Stimulated activated CD4-positive, alpha-beta T cell treated with anti-CD3 and anti-CD28 coated beads, TNF-alpha, amount 100 ng/mL, for 24 hours (primary cell): Measurements from ENCODE around the gene NBEAL2.
"Not testable (repeated sequence)": the region's sequence is repeated elsewhere in the genome, so short reads cannot be mapped to it uniquely, and the experiment has no call there.

Source experiments
- DNase-seq, 3 experiments: peaks; one replicate each; pipeline ENCODE4 v3.0.0-alpha.2; 2020; ENCODE audit warnings: low read depth in 3 of 3

Gene NBEAL2

DNA sequence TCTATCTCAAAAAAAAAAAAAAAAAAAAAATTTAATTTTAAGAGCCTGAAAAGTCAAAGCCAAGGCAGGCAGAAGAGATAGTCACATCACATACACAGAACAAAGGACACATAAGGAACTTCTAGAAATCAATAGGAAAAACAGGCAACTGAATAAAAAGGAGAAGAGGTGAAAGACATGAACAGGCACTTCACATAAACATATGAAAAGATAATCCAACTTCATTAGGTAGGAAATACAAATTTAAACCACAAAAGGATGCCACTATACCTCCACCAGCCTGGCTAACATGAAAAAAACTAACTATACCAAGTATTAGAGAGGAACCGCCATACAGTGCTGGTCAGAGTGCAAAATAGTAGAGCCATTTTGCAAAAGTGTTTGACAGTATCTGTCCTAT is 17.0 kb upstream of the NBEAL2 start:
- DNase-seq, result no peak

DNA sequence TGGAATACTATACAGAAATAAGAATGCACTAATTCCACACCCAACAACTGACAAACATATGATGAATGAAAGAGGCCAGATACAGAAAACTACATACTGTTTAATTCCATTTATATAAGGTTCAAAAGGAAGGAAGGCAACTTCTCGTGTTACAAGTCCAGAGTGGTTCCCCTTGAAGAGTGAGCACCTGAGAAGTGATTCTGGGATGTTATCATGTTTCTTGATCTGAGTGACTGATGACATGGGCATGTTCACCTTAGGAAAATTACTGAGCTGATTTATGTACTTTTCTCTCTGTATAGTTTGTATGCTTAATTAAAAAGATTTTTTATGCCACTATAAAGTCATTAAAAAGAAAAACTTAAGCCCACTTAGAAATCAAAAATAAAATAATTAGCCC is 16.5 kb upstream of the NBEAL2 start:
- DNase-seq, result no peak

DNA sequence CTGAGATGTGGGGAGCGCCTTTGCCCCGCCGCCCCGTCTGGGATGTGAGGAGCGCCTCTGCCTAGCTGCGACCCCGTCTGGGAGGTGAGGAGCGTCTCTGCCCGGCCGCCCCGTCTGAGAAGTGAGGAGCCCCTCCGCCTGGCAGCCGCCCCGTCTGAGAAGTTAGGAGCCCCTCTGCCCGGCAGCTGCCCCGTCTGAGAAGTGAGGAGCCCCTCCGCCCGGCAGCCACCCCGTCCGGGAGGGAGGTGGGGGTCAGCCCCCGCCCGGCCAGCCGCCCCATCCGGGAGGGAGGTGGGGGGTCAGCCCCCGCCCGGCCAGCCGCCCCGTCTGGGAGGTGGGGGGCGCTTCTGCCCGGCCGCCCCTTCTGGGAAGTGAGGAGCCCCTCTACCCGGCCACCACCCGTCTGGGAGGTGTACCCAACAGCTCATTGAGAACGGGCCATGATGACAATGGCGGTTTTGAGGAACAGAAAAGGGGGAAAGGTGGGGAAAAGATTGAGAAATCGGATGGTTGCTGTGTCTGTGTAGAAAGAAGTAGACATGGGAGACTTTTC is 15.4 kb upstream of the NBEAL2 start:
- DNase-seq, result not testable (repeated sequence)

DNA sequence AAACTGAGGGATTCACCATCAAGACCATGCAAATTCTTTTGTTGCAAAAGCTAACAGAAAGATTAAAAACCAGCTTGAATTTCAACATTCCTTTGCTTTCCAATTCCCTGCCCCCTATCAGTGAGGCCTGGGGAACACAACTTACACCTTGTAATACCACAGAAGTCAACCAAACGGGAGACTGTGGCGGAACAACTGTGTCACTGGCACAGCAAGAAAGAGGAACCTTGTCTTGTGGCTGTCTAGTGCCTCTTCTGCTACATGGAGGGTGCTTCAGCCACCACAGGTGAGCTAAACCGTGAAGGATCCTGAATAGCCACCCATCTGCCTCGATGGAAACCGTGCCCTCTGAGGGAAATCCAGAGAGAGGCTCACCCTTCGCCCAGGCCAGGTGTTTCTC is 14.3 kb upstream of the NBEAL2 start:
- DNase-seq, result no peak

DNA sequence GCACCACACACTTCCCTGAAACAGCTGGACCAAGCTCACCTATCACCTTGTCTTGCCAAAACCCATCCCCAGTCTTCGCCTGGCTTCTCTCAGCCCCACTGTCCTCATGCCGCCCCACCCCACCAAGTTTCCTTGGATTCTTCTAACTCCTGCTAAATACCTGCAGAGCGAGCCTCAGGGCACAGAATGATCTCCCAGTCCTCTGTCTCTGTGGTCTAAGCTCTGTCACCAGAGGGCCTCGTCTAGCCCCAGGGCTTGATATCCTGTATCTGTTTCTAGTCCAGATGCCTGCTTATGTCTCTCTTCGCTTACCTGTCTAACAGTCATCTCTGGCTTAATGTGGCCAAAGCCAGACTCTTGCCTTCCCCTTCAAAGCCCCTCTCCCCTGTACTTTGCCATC is 12.7 kb upstream of the NBEAL2 start:
- no peak for DNase-seq

DNA sequence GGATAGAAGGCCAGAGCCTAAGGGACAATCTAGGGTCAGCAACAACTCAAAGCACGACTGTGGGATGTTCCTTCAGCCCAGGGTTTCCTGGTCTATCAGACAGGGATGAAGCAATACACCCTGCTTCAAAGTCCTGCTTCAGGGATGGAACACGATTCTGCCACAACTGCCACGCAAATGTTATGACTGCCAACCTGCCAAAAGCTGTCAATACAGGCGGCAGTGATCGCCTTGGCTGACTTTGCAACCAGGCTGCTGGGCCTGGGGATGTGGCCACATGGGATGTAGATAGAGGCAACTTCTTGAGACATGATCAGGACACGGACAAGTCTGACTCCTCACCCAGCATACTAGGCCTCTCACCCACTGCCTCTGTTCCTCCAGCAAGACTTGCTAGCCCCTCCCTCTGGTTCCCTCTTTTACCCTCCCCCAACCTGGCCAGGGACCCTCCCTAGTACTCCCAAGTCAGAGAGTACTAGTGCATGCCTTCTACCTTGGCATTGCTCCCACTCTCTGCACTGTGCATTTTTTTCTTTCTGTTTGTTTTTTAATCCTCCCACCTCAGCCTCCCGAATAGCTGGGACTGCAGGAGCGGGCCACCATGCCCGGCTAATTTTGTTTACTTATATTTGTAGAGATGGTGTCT is 10.6 kb upstream of the NBEAL2 start:
- DNase-seq, result no peak

DNA sequence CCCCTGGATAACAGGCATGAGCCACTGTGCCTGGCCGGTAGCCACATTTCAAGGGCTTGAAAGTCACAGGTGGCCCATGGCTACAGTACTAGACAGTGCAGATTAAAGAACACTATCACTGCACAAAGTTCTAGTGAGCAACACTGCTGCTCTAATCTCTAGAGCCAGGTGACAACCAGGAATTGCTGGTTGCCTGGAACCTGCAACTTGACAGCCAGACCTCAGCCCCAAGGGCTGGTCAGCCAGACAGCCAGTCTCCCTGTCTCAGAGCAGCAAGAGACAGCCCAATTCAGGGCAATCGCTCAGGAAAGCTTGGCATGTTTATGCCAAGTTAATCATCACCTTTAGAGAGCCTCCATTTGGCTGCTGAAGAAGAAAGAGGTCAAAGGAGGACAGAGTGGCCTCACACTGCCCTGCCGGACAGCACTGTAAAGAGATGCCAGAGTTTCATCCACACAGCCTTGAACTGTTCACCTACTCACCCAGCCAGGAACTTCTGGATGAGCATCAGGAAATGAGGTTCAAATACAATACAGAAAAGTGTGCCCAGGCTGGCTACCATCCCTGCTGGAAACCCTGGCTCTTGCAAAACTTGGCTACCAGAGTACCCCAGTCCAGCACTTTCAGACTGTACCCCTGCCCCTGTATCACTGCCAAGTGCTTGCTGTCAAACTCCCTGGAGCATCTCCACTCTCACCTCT is 8.9 kb upstream of the NBEAL2 start:
- DNase-seq, result no peak

DNA sequence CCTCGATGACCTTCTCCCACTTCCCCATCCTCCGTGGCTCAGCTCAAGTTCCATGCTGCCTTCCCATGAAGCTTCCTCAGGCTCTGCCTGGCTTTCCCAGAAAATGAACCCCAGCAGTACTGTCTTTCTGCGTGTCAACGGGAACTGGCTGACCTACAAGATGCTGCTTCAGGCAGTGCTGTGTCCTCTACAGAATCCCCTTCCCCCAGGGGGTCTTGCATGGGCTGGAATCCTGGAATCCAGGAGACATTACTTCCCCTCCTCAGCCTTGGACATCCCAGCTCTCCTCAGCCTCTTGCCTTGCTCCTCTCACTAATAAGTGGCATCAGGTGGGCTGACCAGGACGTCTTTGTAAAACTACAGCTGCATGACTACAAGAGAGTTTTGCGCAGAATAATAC is 8.3 kb upstream of the NBEAL2 start:
- no peak for DNase-seq

DNA sequence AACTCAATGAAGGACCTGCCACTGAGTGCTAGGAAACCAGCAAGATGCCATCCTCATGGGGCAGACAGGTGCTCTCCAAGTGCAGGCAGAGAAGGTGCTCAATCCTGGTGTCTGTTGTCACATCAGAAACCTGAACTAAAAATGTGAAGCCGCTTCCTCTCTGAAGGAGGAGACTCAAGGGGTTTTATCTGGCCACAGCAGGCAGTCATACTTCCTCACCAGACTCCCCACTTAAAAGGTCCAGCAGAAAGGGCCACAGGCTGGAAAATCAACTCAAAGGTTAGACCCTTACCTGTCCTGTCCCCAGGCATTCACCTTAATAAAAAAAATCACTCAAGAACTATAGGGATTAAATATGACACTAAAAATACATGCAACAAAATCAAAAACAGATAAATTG is 7.7 kb upstream of the NBEAL2 start:
- DNase-seq, result no peak

DNA sequence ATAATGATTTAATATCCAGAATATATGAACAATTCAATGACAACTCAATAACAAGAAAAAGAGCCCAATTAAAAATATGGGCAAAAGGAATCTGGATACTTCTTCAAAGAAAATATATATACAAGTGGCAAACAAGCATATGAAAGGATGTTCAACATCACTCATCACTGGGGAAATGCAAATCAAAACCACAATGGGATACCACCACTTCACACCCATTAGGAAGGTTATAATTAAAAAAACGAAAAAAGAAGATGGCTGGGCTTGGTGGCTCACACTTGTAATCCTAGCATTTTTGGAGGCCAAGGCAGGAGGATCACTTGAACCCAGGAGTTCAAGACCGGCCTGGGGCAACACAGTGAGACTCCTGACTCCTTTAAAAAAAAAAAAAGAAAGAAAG is 7.1 kb upstream of the NBEAL2 start:
- no peak for DNase-seq

DNA sequence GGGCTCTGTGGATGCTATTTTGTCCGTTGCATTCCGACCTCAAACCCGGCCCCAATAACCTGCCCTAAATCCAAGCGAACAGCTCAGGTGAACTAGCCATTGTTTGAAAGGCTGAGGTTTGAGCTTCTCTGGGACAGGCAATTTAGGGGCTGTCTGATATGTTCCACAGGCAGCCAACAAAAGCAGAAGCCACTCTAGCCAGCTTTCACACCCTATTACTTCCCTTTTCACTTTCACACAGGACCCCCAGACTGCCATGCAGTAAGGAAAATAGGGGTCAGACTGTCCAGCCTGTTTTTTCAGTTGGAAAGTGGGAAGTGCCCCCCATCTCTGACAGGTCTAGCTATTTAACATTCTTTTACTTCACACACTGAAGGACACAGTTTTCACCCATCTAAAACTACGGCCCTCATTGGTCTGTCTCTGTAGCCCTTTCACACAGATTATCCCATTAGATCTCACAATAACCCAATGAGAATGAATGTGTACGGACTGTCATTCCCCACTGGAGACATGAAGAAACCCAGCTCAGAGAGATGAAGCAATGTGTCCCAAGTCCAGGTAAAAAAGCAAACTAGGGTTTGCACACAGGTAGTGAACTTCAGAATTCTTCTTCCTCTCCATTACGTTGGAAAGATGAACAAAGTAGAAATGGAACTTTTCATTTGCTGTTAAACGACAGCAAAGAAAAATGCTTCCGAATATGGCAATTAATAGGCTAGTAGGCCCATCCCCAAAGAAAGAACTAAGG is 4.9 kb upstream of the NBEAL2 start:
- DNase-seq, result no peak

DNA sequence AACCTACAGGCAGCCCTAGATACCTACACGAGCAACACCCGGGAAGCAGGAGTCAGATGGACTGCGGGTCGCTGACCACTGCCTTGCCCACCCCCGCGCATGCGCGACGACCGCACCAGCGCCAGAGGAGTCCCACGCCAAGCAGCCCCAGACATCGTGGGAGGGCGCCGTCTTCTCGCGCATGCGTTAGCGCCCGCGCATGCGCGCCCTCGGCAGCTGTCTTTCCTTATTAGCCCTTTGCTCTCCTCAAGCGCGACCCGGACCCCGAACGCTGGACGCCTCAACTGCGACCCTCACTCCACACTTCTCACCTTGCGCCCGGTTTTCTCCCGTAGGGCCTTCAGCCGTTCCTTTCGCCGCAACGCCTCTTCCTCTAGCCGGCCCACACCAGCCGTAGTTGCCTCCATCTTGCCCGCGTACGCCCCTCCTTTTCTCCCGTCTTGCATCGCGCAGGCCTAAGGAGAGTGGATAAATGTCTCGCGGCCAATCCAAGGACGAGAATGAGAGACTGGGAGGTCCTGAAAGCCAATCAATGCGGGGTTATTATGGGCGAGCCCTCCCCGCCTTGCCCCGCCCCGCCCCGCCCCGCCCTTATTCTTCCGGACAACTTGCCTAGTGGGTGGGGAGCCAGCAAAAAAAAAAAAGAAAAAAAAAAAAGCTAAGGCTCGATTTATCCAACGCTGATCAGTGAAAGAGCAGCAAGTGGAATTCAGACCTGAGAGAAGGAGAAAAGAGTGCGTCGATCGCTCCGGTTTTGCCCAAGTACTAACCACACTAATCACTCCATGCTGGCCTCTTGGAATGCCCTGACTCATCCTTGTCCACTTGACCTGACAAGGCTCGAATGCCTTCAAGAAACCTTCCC is 2.9 kb upstream of the NBEAL2 start, which contains the start of gene CCDC12:
CCDC12 (minus strand) TSS at position 420 of the 865 bp plus-strand sequence; CDS start at position 407, 13 bp downstream.
- peak; percentile 87 to 92 (median 88) for DNase-seq

DNA sequence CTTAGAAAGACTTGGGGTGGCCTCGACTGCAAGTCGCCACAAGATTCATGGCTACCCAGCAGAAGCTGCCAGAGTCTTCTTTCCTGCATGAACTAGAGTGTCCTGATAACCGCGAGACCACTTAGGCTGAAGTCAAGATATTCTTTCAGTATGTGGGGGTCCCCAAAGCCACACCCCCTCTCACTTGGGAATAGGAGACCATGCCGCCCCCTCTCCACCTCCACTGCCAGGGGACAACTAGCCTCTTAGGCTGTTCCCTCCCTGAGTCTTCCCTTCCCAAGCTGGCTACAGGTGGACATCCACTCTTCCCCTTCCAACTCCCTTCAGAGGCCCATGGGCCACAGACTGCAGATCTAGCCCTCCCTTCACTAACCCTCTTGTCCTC is 1.7 kb upstream of the NBEAL2 start:
- no peak for DNase-seq

DNA sequence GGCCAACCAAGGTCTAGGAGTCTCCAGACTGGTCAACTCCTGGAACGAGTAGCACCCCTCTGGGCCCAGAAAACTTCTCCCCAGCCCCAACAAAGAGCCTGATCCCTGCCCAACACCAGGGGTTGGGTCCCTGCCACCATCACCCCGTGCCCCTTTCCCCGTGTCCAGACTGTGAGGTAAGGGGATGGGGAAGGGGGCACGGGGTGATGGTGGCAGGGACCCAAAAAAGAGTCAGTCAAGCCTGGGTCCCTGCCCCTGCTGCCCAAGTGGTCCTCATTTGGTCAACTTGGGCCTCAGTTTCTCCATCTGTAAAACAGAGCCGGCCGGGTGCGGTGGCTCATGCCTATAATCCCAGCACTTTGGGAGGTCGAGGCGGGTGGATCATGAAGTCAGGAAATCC is 1.1 kb upstream of the NBEAL2 start:
- DNase-seq, result no peak

DNA sequence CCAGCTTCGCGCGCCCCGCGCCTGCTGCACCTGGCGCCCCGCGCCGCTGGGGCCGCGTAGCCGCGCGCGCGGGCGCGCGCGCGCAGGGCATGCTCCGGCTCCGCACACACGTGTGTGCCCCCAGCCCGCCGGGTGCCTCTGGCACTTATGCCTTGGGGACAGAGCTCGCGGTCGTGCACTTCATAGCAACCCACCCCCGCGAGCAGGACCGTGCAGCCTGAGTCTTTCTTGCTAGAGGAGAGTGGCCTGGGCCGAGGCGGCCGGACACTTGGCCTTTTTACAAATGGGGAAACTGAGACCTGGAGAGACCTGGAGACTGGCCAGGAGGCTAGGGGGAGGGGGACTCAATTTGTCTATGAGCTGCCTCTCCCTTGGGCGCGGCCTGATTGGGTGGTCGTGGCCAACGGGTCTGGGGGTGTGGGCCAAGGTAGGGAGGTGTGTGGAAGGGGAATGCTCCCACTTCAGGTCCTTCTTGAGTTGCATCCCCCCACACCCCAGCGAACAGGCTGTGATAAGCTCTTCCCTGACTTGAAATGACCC is 562 bp downstream of the NBEAL2 start:
- no peak for DNase-seq

DNA sequence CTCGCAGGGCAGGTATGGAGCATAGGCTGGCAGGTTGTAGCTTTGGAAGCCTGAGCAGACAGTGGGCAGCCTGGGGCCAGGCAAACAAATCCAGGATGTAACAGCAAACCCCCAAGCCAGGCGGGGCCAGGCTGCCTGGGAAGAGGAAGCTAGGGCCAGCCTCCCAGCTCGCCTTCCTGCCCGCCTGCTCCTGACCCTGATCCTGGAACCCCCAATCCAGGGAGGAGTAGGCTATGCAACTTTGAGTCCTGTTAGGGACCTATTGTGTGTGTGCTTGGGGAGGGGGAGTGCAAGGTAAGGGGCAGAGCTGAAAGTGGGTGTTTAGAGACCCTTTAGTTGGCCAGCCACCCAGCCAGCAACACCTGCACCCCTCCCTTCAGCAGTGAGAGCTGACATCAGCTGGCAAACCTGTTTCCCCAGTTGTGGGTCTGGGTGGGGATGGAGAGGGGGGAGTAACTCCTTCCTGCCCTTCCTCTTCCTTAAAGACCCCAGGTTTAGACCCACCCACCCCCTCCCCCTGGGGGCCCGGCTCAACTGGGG is 2.5 kb downstream of the NBEAL2 start:
- DNase-seq, result no peak

DNA sequence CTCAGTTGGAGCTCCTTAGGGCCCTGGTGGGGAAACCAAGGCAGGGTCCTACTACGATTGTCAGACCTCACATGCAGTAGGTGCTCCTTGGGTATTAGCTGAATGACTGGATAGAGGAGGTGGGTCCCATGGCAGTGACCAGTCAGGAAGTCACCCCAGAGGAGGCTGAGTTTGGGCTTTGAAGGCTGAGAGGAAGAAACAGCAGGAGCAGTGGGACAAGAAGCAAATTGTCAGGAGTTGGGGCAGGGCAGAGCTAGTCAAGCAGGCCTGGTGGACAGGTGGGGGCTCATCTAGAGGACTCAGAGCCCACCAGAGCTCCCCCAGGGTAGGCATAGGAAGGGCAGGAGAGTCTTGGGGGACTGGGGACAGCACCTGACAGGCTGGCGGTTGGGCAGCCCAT is 3.1 kb downstream of the NBEAL2 start:
- no peak for DNase-seq

DNA sequence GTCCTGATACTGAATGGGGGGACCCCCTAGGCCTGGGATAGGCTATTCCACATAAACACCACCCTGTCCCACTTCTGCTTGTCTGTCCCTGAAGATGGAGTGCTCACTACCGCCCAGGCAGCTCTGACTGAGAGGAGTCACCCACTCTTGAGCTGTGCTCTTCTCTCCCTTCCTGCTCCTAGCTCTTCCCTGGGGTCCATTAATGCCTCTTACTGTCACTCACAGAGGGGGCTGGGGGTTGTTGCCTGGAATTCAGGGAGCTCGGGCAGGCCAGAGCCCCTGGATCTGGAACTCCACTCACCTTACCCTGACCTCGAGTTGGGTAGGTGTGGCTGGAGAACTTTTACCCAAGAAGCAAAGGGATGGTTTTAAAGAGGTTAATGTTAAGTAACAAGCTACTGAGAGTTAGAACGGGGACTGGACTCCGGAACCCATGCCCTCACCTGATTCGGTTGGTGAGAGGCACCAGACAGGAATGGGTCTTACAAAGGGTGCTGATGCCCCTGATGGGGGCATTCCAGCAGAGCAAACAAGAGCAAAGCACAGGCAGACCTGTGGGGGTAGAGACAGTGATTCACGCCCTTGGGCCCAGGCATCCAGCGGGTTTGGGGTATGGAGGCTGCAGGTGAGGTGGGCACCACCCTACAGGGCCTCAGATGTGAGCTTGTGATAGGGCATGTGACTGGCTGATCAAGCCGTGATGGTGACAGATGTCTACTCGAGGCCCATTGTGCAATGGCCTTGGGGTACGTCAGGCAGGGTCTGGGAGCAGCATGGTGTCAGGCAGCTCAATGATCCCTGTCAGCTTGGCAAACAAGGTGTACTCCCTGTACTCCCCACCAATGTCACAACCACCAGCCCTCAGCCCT is 5.4 kb downstream of the NBEAL2 start:
- no peak for DNase-seq

DNA sequence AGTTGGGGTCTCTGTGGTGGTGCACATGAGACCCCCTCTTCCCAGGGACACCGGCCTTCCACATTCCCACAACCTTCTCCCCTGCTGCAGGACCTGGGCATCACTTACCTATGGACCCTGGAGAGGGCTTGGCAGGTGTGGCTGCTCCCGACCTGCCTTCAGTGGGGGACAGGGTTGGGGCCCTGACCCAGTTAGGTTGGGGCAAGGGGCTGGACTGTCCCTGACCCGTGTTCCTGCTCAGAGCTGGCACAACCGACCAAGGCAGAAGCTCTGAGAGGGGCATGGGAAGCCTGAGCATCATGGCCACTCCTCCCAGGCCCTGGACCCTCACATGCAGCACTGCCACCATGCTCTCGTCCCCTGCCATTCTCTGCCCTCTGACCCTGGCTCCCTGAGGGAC is 6.1 kb downstream of the NBEAL2 start:
- DNase-seq, result no peak

DNA sequence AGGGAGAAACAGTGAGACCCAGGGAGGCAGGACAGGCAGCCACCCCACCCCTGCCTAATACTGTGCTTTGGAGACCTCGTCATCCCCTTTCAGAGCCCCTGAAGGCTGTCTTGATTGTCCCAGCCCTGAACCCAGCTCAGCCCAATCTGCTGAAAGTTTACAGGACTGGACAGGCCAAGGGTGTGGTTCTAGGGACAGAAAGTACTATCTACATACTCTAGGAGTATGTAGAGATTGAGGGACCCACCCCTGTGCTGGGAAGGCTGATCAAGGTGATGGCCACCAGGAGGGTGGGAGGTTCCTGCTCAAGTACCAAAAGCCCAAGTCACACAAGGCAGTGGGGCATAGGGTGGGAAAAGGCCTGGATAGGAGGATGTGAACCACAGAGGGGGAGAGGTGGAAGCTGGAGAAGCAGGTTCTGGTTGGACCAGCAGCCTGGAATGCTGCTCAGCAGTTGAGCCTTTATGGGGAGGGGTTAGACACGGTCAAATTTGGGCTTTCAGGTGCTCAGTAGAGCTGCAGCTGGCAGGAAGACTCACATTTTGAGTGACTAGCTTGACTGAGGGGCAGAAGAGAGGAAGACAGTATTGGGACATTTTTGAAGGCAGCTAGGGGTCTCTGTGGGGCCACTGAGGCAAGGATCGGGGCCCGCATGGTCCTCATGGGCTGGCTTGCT is 6.7 kb downstream of the NBEAL2 start:
- DNase-seq, result no peak
